Uterus (tissue), 4 donors: ENCODE results near the gene DIP2A. TPM values are rescaled to one million over a fixed set of nuclear protein-coding genes. Genes with fewer than 3 reads are reported as not detected.

ENCODE experiments used
- DNase-seq, 2 donors: peaks; one replicate each; pipeline ENCODE4 v3.0.0-alpha.2; 2019 to 2020
- H3K27ac ChIP-seq, 2 donors: fragments of 200-600 bp; sonication (generic); 1 replicate in 1 of 2; 2 replicates in 1 of 2; pipeline ENCODE4 v1.5.1; 2016 to 2018
- H3K27me3 ChIP-seq, 2 donors: fragments of 200-600 bp; sonication (generic); one replicate each; pipeline ENCODE4 v1.5.1; 2018 to 2019; ENCODE audit warnings: control low read depth in 1 of 2
- H3K36me3 ChIP-seq, 2 donors: fragments of 200-600 bp; sonication (generic); one replicate each; pipeline ENCODE4 v1.5.1; 2019; ENCODE audit warnings: control low read depth in 1 of 2
- H3K4me1 ChIP-seq, 2 donors: fragments of 200-600 bp; sonication (generic); one replicate each; pipeline ENCODE4 v1.5.1; 2018 to 2019; ENCODE audit warnings: control low read depth in 1 of 2
- H3K4me3 ChIP-seq, 2 donors: fragments of 200-600 bp; sonication (generic); 1 replicate in 1 of 2; 2 replicates in 1 of 2; pipeline ENCODE4 v1.5.1; 2018 to 2019; ENCODE audit warnings: mild to moderate bottlenecking in 1 of 2
- H3K9me3 ChIP-seq, 2 donors: fragments of 200-600 bp; sonication (generic); one replicate each; pipeline ENCODE4 v1.5.1; 2019; ENCODE audit warnings: control low read depth in 1 of 2
- CTCF ChIP-seq, 4 experiments: fragments of 200-600 bp in 2 of 4; fragments of 450-650 bp in 2 of 4; sonication (generic) in 2 of 4; IDR thresholded peaks; one replicate each; pipeline ENCODE4 v1.5.1; 2016 to 2019; ENCODE audit warnings: antibody characterized with exemption in 4 of 4, mild to moderate bottlenecking in 2 of 4, moderate library complexity in 1 of 4
- POLR2A ChIP-seq, 2 donors: fragments of 450-650 bp; IDR thresholded peaks; one replicate each; pipeline ENCODE4 v1.6.1; 2016; ENCODE audit warnings: antibody characterized with exemption in 2 of 2, mild to moderate bottlenecking in 1 of 2, moderate library complexity in 1 of 2
- intact Hi-C: fragments of 100-400 bp; cut with DNase I; formaldehyde crosslinking; loops from one replicate; pipeline ENCODE4 v1.15.1; 2023; ENCODE audit warnings: low total_unique reads
- total RNA-seq, 4 donors: library from RNA; depleted of rRNA in 3 of 4; stranded (reverse); fragments of >200 nt in 3 of 4; gene quantifications; one replicate each; pipeline versions ENCODE4 v1.1.0 to v1.2.4, GENCODE V29; 2014 to 2023
- donor health status: DM: yes; HTN: yes; CAD: no.

Gene DIP2A
- total RNA-seq, 4 donors from 2014 or later: 51.0 to 56.3 (median 51.6) TPM

GRCh38 chr21:46605767-46606426 is 147.2 kb downstream of the DIP2A start:
- TF ChIP-seq CTCF (IDR thresholded peaks at IDR 0.05) (no peak), POLR2A (IDR thresholded peaks at IDR 0.05) (no peak)
- Histone ChIP-seq H3K36me3 (no peaks in the 10 kb centered on the region), H3K4me3 (no peak overlapping the region), H3K27ac (no peak overlapping the region), H3K27me3 (no peaks in the 10 kb centered on the region), H3K4me1 (no peaks in the 10 kb centered on the region), H3K9me3 (peaks cover 0 to 4% of the 10 kb centered on the region in 2 donors)
- intact Hi-C loops: no loop called here
- no peak for DNase-seq

- no peak for DNase-seq
- no peak overlapping the region for H3K27ac ChIP-seq
- no peaks in the 10 kb centered on the region for H3K36me3 ChIP-seq
- intact Hi-C loops: no loop called here
- no peak for TF ChIP-seq POLR2A (IDR thresholded peaks at IDR 0.05)
- no peak for TF ChIP-seq CTCF (IDR thresholded peaks at IDR 0.05)
- no peak overlapping the region for H3K4me3 ChIP-seq
- H3K9me3 ChIP-seq: peaks cover 0 to 6% of the 10 kb centered on the region in 2 donors
- no peaks in the 10 kb centered on the region for H3K27me3 ChIP-seq
- no peaks in the 10 kb centered on the region for H3K4me1 ChIP-seq
These were observed 147.7 kb downstream of the DIP2A start for GRCh38 chr21:46606427-46606813.

- Histone ChIP-seq H3K4me3 (no peak overlapping the region), H3K27me3 (no peaks in the 10 kb centered on the region), H3K27ac (no peak overlapping the region), H3K36me3 (no peaks in the 10 kb centered on the region), H3K9me3 (peaks cover 0 to 6% of the 10 kb centered on the region in 2 donors), H3K4me1 (no peaks in the 10 kb centered on the region)
- TF ChIP-seq POLR2A (IDR thresholded peaks at IDR 0.05) (no peak), CTCF (IDR thresholded peaks at IDR 0.05) (no peak)
- intact Hi-C loops: no loop called here
- no peak for DNase-seq
These were observed 148.9 kb downstream of the DIP2A start for GRCh38 chr21:46607636-46608035.

- DNase-seq: no peak
- Histone ChIP-seq H3K27ac (no peak overlapping the region), H3K9me3 (peaks cover 0 to 6% of the 10 kb centered on the region in 2 donors), H3K36me3 (no peaks in the 10 kb centered on the region), H3K4me3 (no peak overlapping the region), H3K27me3 (no peaks in the 10 kb centered on the region), H3K4me1 (no peaks in the 10 kb centered on the region)
- intact Hi-C loops: no loop called here
- TF ChIP-seq CTCF (IDR thresholded peaks at IDR 0.05) (no peak), POLR2A (IDR thresholded peaks at IDR 0.05) (no peak)
These were observed 150.0 kb downstream of the DIP2A start for GRCh38 chr21:46608672-46609111.

GRCh38 chr21:46610018-46610701 is 151.5 kb downstream of the DIP2A start:
- no peak for DNase-seq
- TF ChIP-seq CTCF (IDR thresholded peaks at IDR 0.05): no peak
- no peak for TF ChIP-seq POLR2A (IDR thresholded peaks at IDR 0.05)
- Histone ChIP-seq H3K27me3 (no peaks in the 10 kb centered on the region), H3K4me3 (no peak overlapping the region), H3K36me3 (no peaks in the 10 kb centered on the region), H3K27ac (no peak overlapping the region), H3K4me1 (no peaks in the 10 kb centered on the region), H3K9me3 (peaks cover 0 to 6% of the 10 kb centered on the region in 2 donors)
- intact Hi-C loops: no loop called here
